Choroid plexus epithelial cell (primary cell): ENCODE measurements around the gene NPAS3.

Source experiments
- DNase-seq: peaks from one replicate; pipeline ENCODE4 v3.0.0-alpha.2; 2010; ENCODE audit warnings: low read depth
- H3K4me3 ChIP-seq: 2 replicates; pipeline ENCODE4 v1.5.1; 2011; ENCODE audit warnings: low read depth, mild to moderate bottlenecking, control low read depth, low read length, moderate library complexity
- CTCF ChIP-seq: conservative IDR thresholded peaks from 2 replicates; pipeline ENCODE4 v1.5.1; 2011; ENCODE audit warnings: low read depth, mild to moderate bottlenecking, control low read depth, inconsistent platforms, low read length, moderate library complexity

Gene NPAS3

GRCh38 chr14:33188880-33189279 lies 250.2 kb downstream of the NPAS3 start:
- DNase-seq, result no peak
- no peak overlapping the region for H3K4me3 ChIP-seq
- no peak for TF ChIP-seq CTCF

- no peak for TF ChIP-seq CTCF
- H3K4me3 ChIP-seq, result no peak overlapping the region
- DNase-seq, result no peak
These were observed 253.2 kb downstream of the NPAS3 start for GRCh38 chr14:33191855-33192254.

- TF ChIP-seq CTCF, result no peak
- no peak for DNase-seq
- no peak overlapping the region for H3K4me3 ChIP-seq
These were observed 255.9 kb downstream of the NPAS3 start for GRCh38 chr14:33194551-33194950.

GRCh38 chr14:33198684-33199083 lies 260.0 kb downstream of the NPAS3 start:
- no peak for TF ChIP-seq CTCF
- no peak overlapping the region for H3K4me3 ChIP-seq
- no peak for DNase-seq

GRCh38 chr14:33201116-33201515 lies 262.4 kb downstream of the NPAS3 start:
- no peak overlapping the region for H3K4me3 ChIP-seq
- no peak for TF ChIP-seq CTCF
- DNase-seq, result no peak

- no peak for TF ChIP-seq CTCF
- H3K4me3 ChIP-seq, result no peak overlapping the region
- no peak for DNase-seq
These were observed 268.3 kb downstream of the NPAS3 start for GRCh38 chr14:33206981-33207380.

- no peak overlapping the region for H3K4me3 ChIP-seq
- TF ChIP-seq CTCF, result no peak
- DNase-seq, result no peak
These were observed 268.9 kb downstream of the NPAS3 start for GRCh38 chr14:33207467-33208017.
